Measurements from ENCODE around the gene TNS3.

DNA sequence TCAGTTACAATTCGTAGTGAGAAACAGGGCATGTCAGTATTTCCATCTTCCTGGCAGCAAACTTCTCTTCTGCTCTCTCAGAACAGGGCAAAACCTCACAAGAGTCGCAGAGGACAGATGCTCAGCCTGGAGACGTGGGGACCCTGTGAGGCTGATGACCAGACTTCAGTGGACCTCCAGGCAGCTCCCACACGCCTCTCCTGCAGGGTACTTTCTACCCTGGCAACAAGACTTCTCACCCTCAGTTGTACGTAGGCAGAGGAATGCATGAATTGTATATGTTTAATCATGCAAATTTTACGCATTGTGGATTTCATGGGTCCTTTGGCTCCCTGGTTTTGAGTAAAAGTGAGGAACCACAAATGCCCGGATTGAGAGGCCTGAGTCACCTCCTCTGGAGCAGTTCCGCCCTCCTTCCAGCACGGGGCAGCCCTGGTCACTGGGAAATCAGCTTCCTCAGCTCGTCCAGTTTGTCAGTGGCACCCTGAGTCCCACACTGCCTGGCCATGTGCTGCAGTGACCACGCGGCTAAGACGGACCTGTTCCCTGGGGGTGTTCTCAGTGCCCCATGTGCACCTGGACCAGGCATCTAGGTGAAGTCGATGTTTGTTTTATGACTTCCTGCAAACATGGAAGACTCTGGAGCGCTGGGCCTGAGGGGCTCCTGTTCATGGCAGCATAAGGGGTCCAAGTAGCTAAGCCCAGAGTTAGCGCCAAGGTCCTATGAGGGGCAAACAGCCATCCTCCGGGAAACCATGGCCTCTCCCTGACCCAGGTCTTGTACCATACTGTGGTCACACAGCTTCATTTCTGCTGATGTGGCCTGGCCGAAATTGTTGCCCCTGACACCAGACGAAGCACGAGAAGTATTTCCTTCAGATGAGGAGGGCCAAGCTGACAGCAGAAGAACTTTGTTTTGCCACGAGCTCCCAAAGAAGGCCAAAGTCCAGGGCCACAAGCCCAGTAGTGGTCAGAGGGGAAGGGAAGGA lies 165.1 kb downstream of the TNS3 start:
- TF ChIP-seq, protein P1, sequence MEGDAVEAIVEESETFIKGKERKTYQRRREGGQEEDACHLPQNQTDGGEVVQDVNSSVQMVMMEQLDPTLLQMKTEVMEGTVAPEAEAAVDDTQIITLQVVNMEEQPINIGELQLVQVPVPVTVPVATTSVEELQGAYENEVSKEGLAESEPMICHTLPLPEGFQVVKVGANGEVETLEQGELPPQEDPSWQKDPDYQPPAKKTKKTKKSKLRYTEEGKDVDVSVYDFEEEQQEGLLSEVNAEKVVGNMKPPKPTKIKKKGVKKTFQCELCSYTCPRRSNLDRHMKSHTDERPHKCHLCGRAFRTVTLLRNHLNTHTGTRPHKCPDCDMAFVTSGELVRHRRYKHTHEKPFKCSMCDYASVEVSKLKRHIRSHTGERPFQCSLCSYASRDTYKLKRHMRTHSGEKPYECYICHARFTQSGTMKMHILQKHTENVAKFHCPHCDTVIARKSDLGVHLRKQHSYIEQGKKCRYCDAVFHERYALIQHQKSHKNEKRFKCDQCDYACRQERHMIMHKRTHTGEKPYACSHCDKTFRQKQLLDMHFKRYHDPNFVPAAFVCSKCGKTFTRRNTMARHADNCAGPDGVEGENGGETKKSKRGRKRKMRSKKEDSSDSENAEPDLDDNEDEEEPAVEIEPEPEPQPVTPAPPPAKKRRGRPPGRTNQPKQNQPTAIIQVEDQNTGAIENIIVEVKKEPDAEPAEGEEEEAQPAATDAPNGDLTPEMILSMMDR (IDR thresholded peaks at IDR 0.05), result no peak
- TF ChIP-seq POLR2A (IDR thresholded peaks at IDR 0.05), result no peak

Data from uterus (tissue), 2 donors.